Stimulated activated naive CD8-positive, alpha-beta T cell treated with anti-CD3 and anti-CD28 coated beads, Interleukin-15, Interleukin-2, amounts not matched to agents 100 ng/mL and 50 ng/mL, for 24 hours (primary cell): ENCODE measurements around the gene ZNF335.
"Not testable (repeated sequence)": the region's sequence is repeated elsewhere in the genome, so short reads cannot be mapped to it uniquely, and the experiment has no call there.

Experiments used
- H3K27ac Mint-ChIP-seq: one replicate; pipeline ENCODE4 v1.8.0; 2021; ENCODE audit warnings: mild to moderate bottlenecking, mixed read lengths
- H3K27me3 Mint-ChIP-seq: one replicate; pipeline ENCODE4 v1.8.0; 2021; ENCODE audit warnings: mixed read lengths
- H3K36me3 Mint-ChIP-seq: one replicate; pipeline ENCODE4 v1.8.0; 2021; ENCODE audit warnings: low read depth, mixed read lengths
- H3K4me1 Mint-ChIP-seq: one replicate; pipeline ENCODE4 v1.8.0; 2021; ENCODE audit warnings: low read depth, mixed read lengths
- H3K4me3 Mint-ChIP-seq: one replicate; pipeline ENCODE4 v1.8.0; 2021; ENCODE audit warnings: mild to moderate bottlenecking, mixed read lengths
- H3K9me3 Mint-ChIP-seq: one replicate; pipeline ENCODE4 v1.8.0; 2021; ENCODE audit warnings: mixed read lengths

ZNF335 gene

GRCh38 chr20:45991616-45992015 lies 19.6 kb upstream of the ZNF335 start:
- Mint-ChIP-seq H3K4me3 (no peak overlapping the region), H3K27me3 (peaks cover 4% of the 10 kb centered on the region), H3K9me3 (no peaks in the 10 kb centered on the region), H3K36me3 (no peaks in the 10 kb centered on the region), H3K27ac (no peak overlapping the region), H3K4me1 (peaks cover 11% of the 10 kb centered on the region)

GRCh38 chr20:45988830-45989229 lies 16.8 kb upstream of the ZNF335 start:
- H3K9me3 Mint-ChIP-seq, H3K4me3 Mint-ChIP-seq, H3K36me3 Mint-ChIP-seq, H3K27ac Mint-ChIP-seq, H3K27me3 Mint-ChIP-seq, H3K4me1 Mint-ChIP-seq: not testable (repeated sequence)

GRCh38 chr20:45987108-45987780 lies 15.2 kb upstream of the ZNF335 start:
- H3K27ac Mint-ChIP-seq, result no peak overlapping the region
- H3K4me1 Mint-ChIP-seq, result no peaks in the 10 kb centered on the region
- no peaks in the 10 kb centered on the region for H3K36me3 Mint-ChIP-seq
- no peaks in the 10 kb centered on the region for H3K9me3 Mint-ChIP-seq
- H3K27me3 Mint-ChIP-seq, result peaks cover 4% of the 10 kb centered on the region
- no peak overlapping the region for H3K4me3 Mint-ChIP-seq

GRCh38 chr20:45985573-45985972 lies 13.6 kb upstream of the ZNF335 start:
- Mint-ChIP-seq H3K4me3 (no peak overlapping the region), H3K9me3 (no peaks in the 10 kb centered on the region), H3K36me3 (no peaks in the 10 kb centered on the region), H3K4me1 (no peaks in the 10 kb centered on the region), H3K27ac (no peak overlapping the region), H3K27me3 (peaks cover 4% of the 10 kb centered on the region)

- peaks cover 4% of the 10 kb centered on the region for H3K27me3 Mint-ChIP-seq
Observed at GRCh38 chr20:45983279-45983743, 11.3 kb upstream of the ZNF335 start.

GRCh38 chr20:45981261-45981660 lies 9.3 kb upstream of the ZNF335 start:
- no peaks in the 10 kb centered on the region for H3K9me3 Mint-ChIP-seq
- no peaks in the 10 kb centered on the region for H3K36me3 Mint-ChIP-seq
- no peak overlapping the region for H3K4me3 Mint-ChIP-seq
- peaks cover 6% of the 10 kb centered on the region for H3K27me3 Mint-ChIP-seq
- no peak overlapping the region for H3K27ac Mint-ChIP-seq
- H3K4me1 Mint-ChIP-seq, result no peaks in the 10 kb centered on the region

More at GRCh38 chr20:45983279-45983743, 11.3 kb upstream of the ZNF335 start:
- H3K4me1 Mint-ChIP-seq, result no peaks in the 10 kb centered on the region
- no peaks in the 10 kb centered on the region for H3K9me3 Mint-ChIP-seq
- H3K27ac Mint-ChIP-seq, result no peak overlapping the region
- no peak overlapping the region for H3K4me3 Mint-ChIP-seq
- H3K36me3 Mint-ChIP-seq, result no peaks in the 10 kb centered on the region

GRCh38 chr20:45976086-45976485 lies 4.1 kb upstream of the ZNF335 start:
- Mint-ChIP-seq H3K4me3 (no peak overlapping the region), H3K27ac (no peak overlapping the region), H3K4me1 (peaks cover 8% of the 10 kb centered on the region), H3K36me3 (no peaks in the 10 kb centered on the region), H3K9me3 (no peaks in the 10 kb centered on the region), H3K27me3 (peaks cover 2% of the 10 kb centered on the region)

GRCh38 chr20:45975686-45976085 lies 3.7 kb upstream of the ZNF335 start:
- Mint-ChIP-seq H3K27me3 (peaks cover 2% of the 10 kb centered on the region), H3K27ac (no peak overlapping the region), H3K9me3 (no peaks in the 10 kb centered on the region), H3K4me3 (no peak overlapping the region), H3K36me3 (no peaks in the 10 kb centered on the region), H3K4me1 (peaks cover 8% of the 10 kb centered on the region)

GRCh38 chr20:45974896-45975565 lies 3.0 kb upstream of the ZNF335 start:
- H3K27ac Mint-ChIP-seq, result no peak overlapping the region
- no peaks in the 10 kb centered on the region for H3K9me3 Mint-ChIP-seq
- H3K27me3 Mint-ChIP-seq, result peaks cover 2% of the 10 kb centered on the region
- H3K4me3 Mint-ChIP-seq, result no peak overlapping the region
- peaks cover 3% of the 10 kb centered on the region for H3K36me3 Mint-ChIP-seq
- H3K4me1 Mint-ChIP-seq, result peaks cover 13% of the 10 kb centered on the region

GRCh38 chr20:45972500-45973183 lies 639 bp upstream of the ZNF335 start:
- Mint-ChIP-seq H3K4me1 (peaks cover 22% of the 10 kb centered on the region), H3K27me3 (peaks cover 2% of the 10 kb centered on the region), H3K36me3 (peaks cover 4% of the 10 kb centered on the region), H3K4me3 (peak overlapping the region; percentile 93), H3K9me3 (no peaks in the 10 kb centered on the region), H3K27ac (peak overlapping the region; percentile 99)

GRCh38 chr20:45971425-45971674 lies 653 bp downstream of the ZNF335 start:
- Mint-ChIP-seq H3K4me3 (peak overlapping the region; percentile 93), H3K27me3 (no peaks in the 10 kb centered on the region), H3K36me3 (peaks cover 13% of the 10 kb centered on the region), H3K27ac (peak overlapping the region; percentile 99), H3K9me3 (no peaks in the 10 kb centered on the region), H3K4me1 (peaks cover 22% of the 10 kb centered on the region)

- peaks cover 22% of the 10 kb centered on the region for H3K4me1 Mint-ChIP-seq
- peak overlapping the region; percentile 99 for H3K27ac Mint-ChIP-seq
- H3K4me3 Mint-ChIP-seq, result peak overlapping the region; percentile 93
- no peaks in the 10 kb centered on the region for H3K9me3 Mint-ChIP-seq
- peaks cover 13% of the 10 kb centered on the region for H3K36me3 Mint-ChIP-seq
- H3K27me3 Mint-ChIP-seq, result no peaks in the 10 kb centered on the region
Observed at GRCh38 chr20:45970646-45971424, 1.2 kb downstream of the ZNF335 start.

GRCh38 chr20:45969712-45970634 lies 2.0 kb downstream of the ZNF335 start:
- peak overlapping the region; percentile 93 for H3K4me3 Mint-ChIP-seq
- H3K27me3 Mint-ChIP-seq, result no peaks in the 10 kb centered on the region
- peaks cover 22% of the 10 kb centered on the region for H3K4me1 Mint-ChIP-seq
- H3K9me3 Mint-ChIP-seq, result no peaks in the 10 kb centered on the region
- peaks cover 18% of the 10 kb centered on the region for H3K36me3 Mint-ChIP-seq
- peak overlapping the region; percentile 99 for H3K27ac Mint-ChIP-seq
